HEK293 (cell line): ENCODE measurements around the gene BACH2.

Experiments used
- CTCF ChIA-PET: fragments of 350-600 bp; formaldehyde crosslinking; extraction: SDS; loops from one replicate; lab custom pipeline; 2021; ENCODE audit warnings: antibody characterized with exemption; lab: Yijun Ruan, JAX
- POLR2A ChIA-PET: fragments of 300-600 bp; formaldehyde crosslinking; extraction: SDS; loops from one replicate; lab custom pipeline; 2020; ENCODE audit warnings: antibody characterized with exemption, inconsistent platforms; lab: Yijun Ruan, JAX
- H3K27ac ChIP-seq: fragments of 200-500 bp; sonication (Bioruptor generic); 2 replicates; pipeline ENCODE4 v1.5.1; 2014; ENCODE audit warnings: low read depth, low read length, control low read depth, inconsistent platforms; ENCODE audit errors: extremely low read depth
- H3K36me3 ChIP-seq, 2 experiments: fragments of 200-500 bp in 1 of 2; sonication (Bioruptor generic) in 1 of 2; 1 replicate in 1 of 2; 2 replicates in 1 of 2; pipeline ENCODE4 v1.5.1; 2014 to 2017; ENCODE audit warnings: inconsistent platforms in 2 of 2, low read length in 2 of 2; ENCODE audit not compliant: control insufficient read depth in 2 of 2, insufficient read depth in 1 of 2
- H3K4me1 ChIP-seq: fragments of 200-500 bp; sonication (Bioruptor generic); 2 replicates; pipeline ENCODE4 v1.5.1; 2014; ENCODE audit warnings: mild to moderate bottlenecking, low read length, inconsistent platforms; ENCODE audit not compliant: control insufficient read depth, insufficient read depth
- H3K4me3 ChIP-seq: 2 replicates; pipeline ENCODE4 v1.5.1; 2011; ENCODE audit warnings: low read depth, mild to moderate bottlenecking, control low read depth, low read length, moderate library complexity
- H3K9me3 ChIP-seq: fragments of 200-500 bp; sonication (Bioruptor generic); 2 replicates; pipeline ENCODE4 v1.5.1; 2014; ENCODE audit warnings: low read depth, low read length, inconsistent platforms; ENCODE audit not compliant: control insufficient read depth, insufficient read depth
- KLF9 ChIP-seq: fragments of 450-650 bp; formaldehyde crosslinking; IDR thresholded peaks from 2 replicates; pipeline ENCODE4 v1.5.1; 2016; ENCODE audit warnings: missing biosample characterization, missing genetic modification characterization, low read depth
- ZBTB48 ChIP-seq: fragments of 450-650 bp; formaldehyde crosslinking; IDR thresholded peaks from 2 replicates; pipeline ENCODE4 v1.5.1; 2016; ENCODE audit warnings: missing biosample characterization, missing genetic modification characterization
- ZFHX2 ChIP-seq: fragments of 450-650 bp; formaldehyde crosslinking; conservative IDR thresholded peaks from 2 replicates; pipeline ENCODE4 v1.5.1; 2016; ENCODE audit warnings: missing biosample characterization, missing genetic modification characterization
- ZNF146 ChIP-seq: fragments of 450-650 bp; formaldehyde crosslinking; IDR thresholded peaks from 2 replicates; pipeline ENCODE4 v1.5.1; 2016; ENCODE audit warnings: missing biosample characterization, missing genetic modification characterization
- ZNF2 ChIP-seq: fragments of 450-650 bp; formaldehyde crosslinking; IDR thresholded peaks from 2 replicates; pipeline ENCODE4 v1.5.1; 2016; ENCODE audit warnings: missing biosample characterization, missing genetic modification characterization
- ZNF202 ChIP-seq: fragments of 450-650 bp; formaldehyde crosslinking; IDR thresholded peaks from 2 replicates; pipeline ENCODE4 v1.5.1; 2016; ENCODE audit warnings: missing biosample characterization, missing genetic modification characterization, borderline replicate concordance
- ZNF274 ChIP-seq, 2 experiments: fragments of 200-500 bp in 1 of 2; fragments of 450-650 bp in 1 of 2; sonication (Bioruptor generic) in 1 of 2; formaldehyde crosslinking in 1 of 2; IDR thresholded peaks; 2 replicates each; pipeline versions ENCODE4 v1.5.1 to v1.6.1; 2014 to 2016; ENCODE audit warnings: borderline replicate concordance in 1 of 2, inconsistent platforms in 1 of 2, low read length in 1 of 2, missing biosample characterization in 1 of 2, missing genetic modification characterization in 1 of 2
- ZNF354C ChIP-seq: fragments of 450-650 bp; formaldehyde crosslinking; IDR thresholded peaks from 2 replicates; pipeline ENCODE4 v1.5.1; 2016; ENCODE audit warnings: missing biosample characterization, missing genetic modification characterization, low read depth, borderline replicate concordance
- ZNF544 ChIP-seq: fragments of 450-650 bp; formaldehyde crosslinking; IDR thresholded peaks from 2 replicates; pipeline ENCODE4 v1.5.0; 2017; ENCODE audit warnings: missing biosample characterization, missing genetic modification characterization
- ZNF571 ChIP-seq: fragments of 450-650 bp; formaldehyde crosslinking; IDR thresholded peaks from 2 replicates; pipeline ENCODE4 v1.5.0; 2017; ENCODE audit warnings: missing biosample characterization, missing genetic modification characterization
- ZNF624 ChIP-seq: fragments of 450-650 bp; formaldehyde crosslinking; IDR thresholded peaks from 2 replicates; pipeline ENCODE4 v1.5.1; 2017; ENCODE audit warnings: missing biosample characterization, missing genetic modification characterization
- ZNF654 ChIP-seq: fragments of 450-650 bp; formaldehyde crosslinking; IDR thresholded peaks from 2 replicates; pipeline ENCODE4 v1.5.1; 2016; ENCODE audit warnings: low read depth, missing biosample characterization, missing genetic modification characterization
- ZNF768 ChIP-seq: fragments of 450-650 bp; formaldehyde crosslinking; IDR thresholded peaks from 2 replicates; pipeline ENCODE4 v1.5.1; 2018; ENCODE audit warnings: missing biosample characterization, mild to moderate bottlenecking, missing genetic modification characterization
- ZSCAN16 ChIP-seq: fragments of 450-650 bp; formaldehyde crosslinking; IDR thresholded peaks from 2 replicates; pipeline ENCODE4 v1.5.1; 2016; ENCODE audit warnings: missing biosample characterization, missing genetic modification characterization
- TF ChIP-seq, protein P1 (sequence below): fragments of 450-650 bp; formaldehyde crosslinking; IDR thresholded peaks from 2 replicates; pipeline ENCODE4 v1.5.1; 2016; ENCODE audit warnings: missing biosample characterization, missing genetic modification characterization
- TF ChIP-seq, protein P2 (sequence below): fragments of 450-650 bp; formaldehyde crosslinking; IDR thresholded peaks from 2 replicates; pipeline ENCODE4 v1.5.1; 2016; ENCODE audit warnings: missing biosample characterization, missing genetic modification characterization
- TF ChIP-seq, protein P3 (sequence below): fragments of 450-650 bp; formaldehyde crosslinking; IDR thresholded peaks from 2 replicates; pipeline ENCODE4 v1.5.1; 2016; ENCODE audit warnings: missing biosample characterization, missing genetic modification characterization
- TF ChIP-seq, protein P4 (sequence below): fragments of 450-650 bp; formaldehyde crosslinking; IDR thresholded peaks from 2 replicates; pipeline ENCODE4 v1.5.1; 2017; ENCODE audit warnings: missing biosample characterization, missing genetic modification characterization
- TF ChIP-seq, protein P5 (sequence below): fragments of 450-650 bp; formaldehyde crosslinking; IDR thresholded peaks from 2 replicates; pipeline ENCODE4 v1.5.1; 2016; ENCODE audit warnings: missing biosample characterization, missing genetic modification characterization

The BACH2 gene

DNA sequence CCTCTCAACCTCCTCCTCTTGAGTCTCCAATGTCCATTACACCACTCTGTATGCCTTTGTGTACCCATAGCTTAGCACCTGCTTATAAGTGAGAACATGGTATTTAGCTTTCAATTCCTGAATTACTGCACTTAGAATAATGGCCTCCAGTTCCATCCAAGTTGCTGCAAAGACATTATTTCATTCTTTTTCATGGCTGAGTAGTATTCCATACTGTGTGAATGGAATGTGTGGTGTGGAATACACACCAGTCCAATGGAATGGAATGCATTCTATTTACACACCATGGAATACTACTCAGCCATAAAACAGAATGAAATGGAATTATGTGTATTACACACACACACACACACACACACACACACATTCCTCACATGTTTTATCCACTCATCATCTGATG lies 116.1 kb downstream of the BACH2 start (continued):
- TF ChIP-seq, protein P1, sequence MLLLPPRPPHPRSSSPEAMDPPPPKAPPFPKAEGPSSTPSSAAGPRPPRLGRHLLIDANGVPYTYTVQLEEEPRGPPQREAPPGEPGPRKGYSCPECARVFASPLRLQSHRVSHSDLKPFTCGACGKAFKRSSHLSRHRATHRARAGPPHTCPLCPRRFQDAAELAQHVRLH: 0 out of 2 replicates have a peak, but pooled peaks have one; percentile 15
- TF ChIP-seq ZNF624 (tag by site-specific recombination): no peak
- TF ChIP-seq ZNF354C (tag by site-specific recombination): no peak

GRCh38 chr6:90179190-90180169 lies 117.2 kb downstream of the BACH2 start:
- Histone ChIP-seq H3K9me3 (no peaks in the 10 kb centered on the region), H3K36me3 (no peaks in the 10 kb centered on the region), H3K4me1 (peaks cover 3% of the 10 kb centered on the region), H3K27ac (no peak overlapping the region), H3K4me3 (no peak overlapping the region)
- ChIA-PET CTCF (interaction anchor here (0.6 to 1.8 kb wide), 13 partner anchors 8 to 825 kb away, joined by 3 to 7 read pairs (median 3); no protein-coding TSS in a partner anchor), POLR2A (no interaction called here)
- TF ChIP-seq ZNF202 (tag by site-specific recombination): no peak
- TF ChIP-seq, protein P2, sequence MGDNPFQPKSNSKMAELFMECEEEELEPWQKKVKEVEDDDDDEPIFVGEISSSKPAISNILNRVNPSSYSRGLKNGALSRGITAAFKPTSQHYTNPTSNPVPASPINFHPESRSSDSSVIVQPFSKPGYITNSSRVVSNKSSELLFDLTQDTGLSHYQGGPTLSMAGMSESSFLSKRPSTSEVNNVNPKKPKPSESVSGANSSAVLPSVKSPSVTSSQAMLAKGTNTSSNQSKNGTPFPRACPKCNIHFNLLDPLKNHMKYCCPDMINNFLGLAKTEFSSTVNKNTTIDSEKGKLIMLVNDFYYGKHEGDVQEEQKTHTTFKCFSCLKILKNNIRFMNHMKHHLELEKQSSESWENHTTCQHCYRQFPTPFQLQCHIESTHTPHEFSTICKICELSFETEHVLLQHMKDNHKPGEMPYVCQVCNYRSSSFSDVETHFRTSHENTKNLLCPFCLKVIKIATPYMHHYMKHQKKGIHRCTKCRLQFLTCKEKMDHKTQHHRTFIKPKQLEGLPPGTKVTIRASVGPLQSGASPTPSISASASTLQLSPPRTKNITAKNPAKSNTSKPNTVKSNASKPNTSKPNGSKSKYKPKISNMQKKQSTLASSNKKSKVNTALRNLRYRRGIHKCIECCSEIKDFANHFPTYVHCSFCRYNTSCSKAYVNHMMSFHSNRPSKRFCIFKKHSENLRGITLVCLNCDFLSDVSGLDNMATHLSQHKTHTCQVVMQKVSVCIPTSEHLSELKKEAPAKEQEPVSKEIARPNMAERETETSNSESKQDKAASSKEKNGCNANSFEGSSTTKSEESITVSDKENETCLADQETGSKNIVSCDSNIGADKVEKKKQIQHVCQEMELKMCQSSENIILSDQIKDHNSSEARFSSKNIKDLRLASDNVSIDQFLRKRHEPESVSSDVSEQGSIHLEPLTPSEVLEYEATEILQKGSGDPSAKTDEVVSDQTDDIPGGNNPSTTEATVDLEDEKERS (tag by site-specific recombination): no peak
- TF ChIP-seq, protein P3, sequence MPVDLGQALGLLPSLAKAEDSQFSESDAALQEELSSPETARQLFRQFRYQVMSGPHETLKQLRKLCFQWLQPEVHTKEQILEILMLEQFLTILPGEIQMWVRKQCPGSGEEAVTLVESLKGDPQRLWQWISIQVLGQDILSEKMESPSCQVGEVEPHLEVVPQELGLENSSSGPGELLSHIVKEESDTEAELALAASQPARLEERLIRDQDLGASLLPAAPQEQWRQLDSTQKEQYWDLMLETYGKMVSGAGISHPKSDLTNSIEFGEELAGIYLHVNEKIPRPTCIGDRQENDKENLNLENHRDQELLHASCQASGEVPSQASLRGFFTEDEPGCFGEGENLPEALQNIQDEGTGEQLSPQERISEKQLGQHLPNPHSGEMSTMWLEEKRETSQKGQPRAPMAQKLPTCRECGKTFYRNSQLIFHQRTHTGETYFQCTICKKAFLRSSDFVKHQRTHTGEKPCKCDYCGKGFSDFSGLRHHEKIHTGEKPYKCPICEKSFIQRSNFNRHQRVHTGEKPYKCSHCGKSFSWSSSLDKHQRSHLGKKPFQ: no peak
- TF ChIP-seq ZSCAN16 (tag by site-specific recombination): no peak
- no peak for TF ChIP-seq ZNF2 (tag by site-specific recombination)
- TF ChIP-seq ZNF274 (IDR thresholded peaks at IDR 0.05; ENCODE audit: low read length): no peak
- no peak for TF ChIP-seq ZNF274 (tag by site-specific recombination; IDR thresholded peaks at IDR 0.05; ENCODE audit: borderline replicate concordance)
- peak; percentile 83 for TF ChIP-seq ZNF146 (tag by site-specific recombination)
- TF ChIP-seq ZBTB48 (tag by site-specific recombination): no peak
- TF ChIP-seq ZNF544: no peak
- TF ChIP-seq, protein P4, sequence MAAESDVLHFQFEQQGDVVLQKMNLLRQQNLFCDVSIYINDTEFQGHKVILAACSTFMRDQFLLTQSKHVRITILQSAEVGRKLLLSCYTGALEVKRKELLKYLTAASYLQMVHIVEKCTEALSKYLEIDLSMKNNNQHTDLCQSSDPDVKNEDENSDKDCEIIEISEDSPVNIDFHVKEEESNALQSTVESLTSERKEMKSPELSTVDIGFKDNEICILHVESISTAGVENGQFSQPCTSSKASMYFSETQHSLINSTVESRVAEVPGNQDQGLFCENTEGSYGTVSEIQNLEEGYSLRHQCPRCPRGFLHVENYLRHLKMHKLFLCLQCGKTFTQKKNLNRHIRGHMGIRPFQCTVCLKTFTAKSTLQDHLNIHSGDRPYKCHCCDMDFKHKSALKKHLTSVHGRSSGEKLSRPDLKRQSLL (tag by site-specific recombination): no peak
- TF ChIP-seq ZNF654 (tag by site-specific recombination): no peak
- TF ChIP-seq KLF9 (tag by site-specific recombination): no peak
- TF ChIP-seq, protein P5, sequence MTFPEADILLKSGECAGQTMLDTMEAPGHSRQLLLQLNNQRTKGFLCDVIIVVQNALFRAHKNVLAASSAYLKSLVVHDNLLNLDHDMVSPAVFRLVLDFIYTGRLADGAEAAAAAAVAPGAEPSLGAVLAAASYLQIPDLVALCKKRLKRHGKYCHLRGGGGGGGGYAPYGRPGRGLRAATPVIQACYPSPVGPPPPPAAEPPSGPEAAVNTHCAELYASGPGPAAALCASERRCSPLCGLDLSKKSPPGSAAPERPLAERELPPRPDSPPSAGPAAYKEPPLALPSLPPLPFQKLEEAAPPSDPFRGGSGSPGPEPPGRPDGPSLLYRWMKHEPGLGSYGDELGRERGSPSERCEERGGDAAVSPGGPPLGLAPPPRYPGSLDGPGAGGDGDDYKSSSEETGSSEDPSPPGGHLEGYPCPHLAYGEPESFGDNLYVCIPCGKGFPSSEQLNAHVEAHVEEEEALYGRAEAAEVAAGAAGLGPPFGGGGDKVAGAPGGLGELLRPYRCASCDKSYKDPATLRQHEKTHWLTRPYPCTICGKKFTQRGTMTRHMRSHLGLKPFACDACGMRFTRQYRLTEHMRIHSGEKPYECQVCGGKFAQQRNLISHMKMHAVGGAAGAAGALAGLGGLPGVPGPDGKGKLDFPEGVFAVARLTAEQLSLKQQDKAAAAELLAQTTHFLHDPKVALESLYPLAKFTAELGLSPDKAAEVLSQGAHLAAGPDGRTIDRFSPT (tag by site-specific recombination): no peak
- no peak for TF ChIP-seq ZNF571 (tag by site-specific recombination)
- TF ChIP-seq, protein P1: peak; percentile 40; the same call in 1 of the 2 replicates
- TF ChIP-seq ZFHX2 (tag by site-specific recombination): no peak
- no peak for TF ChIP-seq ZNF768 (tag by site-specific recombination)
